Measurements from ENCODE around the gene AVL9. TPM values are rescaled to one million over a fixed set of nuclear protein-coding genes. Genes with fewer than 3 reads are reported as not detected.

Gene AVL9
- total RNA-seq, 3 donors from 2014 or later (not counting 1 experiment from before 2014, with no cell fraction given) = 36.0 to 50.0 (median 43.8) TPM

- Histone ChIP-seq H3K36me3 (ENCODE audit: control insufficient read depth, insufficient read depth, low read length) (peaks cover 64% of the 10 kb centered on the region), H3K27me3 (ENCODE audit: control insufficient read depth, insufficient read depth, low read length) (no peaks in the 10 kb centered on the region), H3K9me3 (ENCODE audit: control insufficient read depth, insufficient read depth, low read length) (no peaks in the 10 kb centered on the region), H3K27ac (ENCODE audit: low read length) (no peak overlapping the region), H3K4me3 (ENCODE audit: low read length) (no peak overlapping the region), H3K4me1 (ENCODE audit: control insufficient read depth, insufficient read depth, low read length) (no peaks in the 10 kb centered on the region)
- Mint-ChIP-seq H3K27ac (no peak overlapping the region), H3K27me3 (ENCODE audit: low read depth in 2 of 2) (no peaks in the 10 kb centered on the region), H3K36me3 (peaks cover 8% of the 10 kb centered on the region), H3K9me3 (no peaks in the 10 kb centered on the region), H3K4me3 (no peak overlapping the region), H3K4me1 (no peaks in the 10 kb centered on the region)
- no peak for TF ChIP-seq CTCF (IDR thresholded peaks at IDR 0.05)
- intact Hi-C loops (cut with micrococcal nuclease) = no loop called here
- 97% methylated on average over 4 of the region's 4 CpGs for WGBS (ENCODE audit: insufficient coverage)
- ATAC-seq (no peak), DNase-seq (no peak)
Measured at GRCh38 chr7:32583791-32584190, 88.5 kb downstream of the AVL9 start.

- Histone ChIP-seq H3K27me3 (ENCODE audit: control insufficient read depth, insufficient read depth, low read length) (no peaks in the 10 kb centered on the region), H3K9me3 (ENCODE audit: control insufficient read depth, insufficient read depth, low read length) (no peaks in the 10 kb centered on the region), H3K4me1 (ENCODE audit: control insufficient read depth, insufficient read depth, low read length) (no peaks in the 10 kb centered on the region), H3K4me3 (ENCODE audit: low read length) (no peak overlapping the region), H3K27ac (ENCODE audit: low read length) (no peak overlapping the region), H3K36me3 (ENCODE audit: control insufficient read depth, insufficient read depth, low read length) (peaks cover 44% of the 10 kb centered on the region)
- no peak for ATAC-seq
- WGBS (ENCODE audit: insufficient coverage) = 80% methylated on average over 5 of the region's 5 CpGs
- Mint-ChIP-seq H3K27ac (peak overlapping the region in 1 of 2 donors; percentile 33), H3K36me3 (peaks cover 8% of the 10 kb centered on the region), H3K9me3 (no peaks in the 10 kb centered on the region), H3K4me3 (no peak overlapping the region), H3K27me3 (ENCODE audit: low read depth in 2 of 2) (no peaks in the 10 kb centered on the region), H3K4me1 (no peaks in the 10 kb centered on the region)
- intact Hi-C loops (cut with micrococcal nuclease) = no loop called here
- no peak for TF ChIP-seq CTCF (IDR thresholded peaks at IDR 0.05)
- no peak for DNase-seq
Measured at GRCh38 chr7:32586291-32587221, 91.3 kb downstream of the AVL9 start.

- Mint-ChIP-seq H3K36me3 (peaks cover 8% of the 10 kb centered on the region), H3K27ac (peak overlapping the region in 1 of 2 donors; percentile 50), H3K4me3 (no peak overlapping the region), H3K27me3 (ENCODE audit: low read depth in 2 of 2) (no peaks in the 10 kb centered on the region), H3K9me3 (no peaks in the 10 kb centered on the region), H3K4me1 (no peaks in the 10 kb centered on the region)
- 94% methylated on average over 9 of the region's 9 CpGs for WGBS (ENCODE audit: insufficient coverage)
- no peak overlapping the region for H3K4me3 ChIP-seq (ENCODE audit: low read length)
- DNase-seq = no peak
- ATAC-seq = no peak
- peaks cover 34% of the 10 kb centered on the region for H3K36me3 ChIP-seq (ENCODE audit: control insufficient read depth, insufficient read depth, low read length)
- H3K9me3 ChIP-seq (ENCODE audit: control insufficient read depth, insufficient read depth, low read length) = no peaks in the 10 kb centered on the region
- no peaks in the 10 kb centered on the region for H3K27me3 ChIP-seq (ENCODE audit: control insufficient read depth, insufficient read depth, low read length)
- no peak overlapping the region for H3K27ac ChIP-seq (ENCODE audit: low read length)
- intact Hi-C loops (cut with micrococcal nuclease) = no loop called here
- TF ChIP-seq CTCF (IDR thresholded peaks at IDR 0.05) = no peak
- H3K4me1 ChIP-seq (ENCODE audit: control insufficient read depth, insufficient read depth, low read length) = no peaks in the 10 kb centered on the region
Measured at GRCh38 chr7:32587411-32587948, 92.2 kb downstream of the AVL9 start.

Data from natural killer cell (primary cell).